SW 1271 (cell line): Measurements from ENCODE around the gene PTGER1.
"Not testable (repeated sequence)": the region's sequence is repeated elsewhere in the genome, so short reads cannot be mapped to it uniquely, and the experiment has no call there.

Source experiments
- DNase-seq, 2 experiments: peaks; one replicate each; lab custom pipeline; 2025; lab: John Stamatoyannopoulos, UW

PTGER1 gene

DNA sequence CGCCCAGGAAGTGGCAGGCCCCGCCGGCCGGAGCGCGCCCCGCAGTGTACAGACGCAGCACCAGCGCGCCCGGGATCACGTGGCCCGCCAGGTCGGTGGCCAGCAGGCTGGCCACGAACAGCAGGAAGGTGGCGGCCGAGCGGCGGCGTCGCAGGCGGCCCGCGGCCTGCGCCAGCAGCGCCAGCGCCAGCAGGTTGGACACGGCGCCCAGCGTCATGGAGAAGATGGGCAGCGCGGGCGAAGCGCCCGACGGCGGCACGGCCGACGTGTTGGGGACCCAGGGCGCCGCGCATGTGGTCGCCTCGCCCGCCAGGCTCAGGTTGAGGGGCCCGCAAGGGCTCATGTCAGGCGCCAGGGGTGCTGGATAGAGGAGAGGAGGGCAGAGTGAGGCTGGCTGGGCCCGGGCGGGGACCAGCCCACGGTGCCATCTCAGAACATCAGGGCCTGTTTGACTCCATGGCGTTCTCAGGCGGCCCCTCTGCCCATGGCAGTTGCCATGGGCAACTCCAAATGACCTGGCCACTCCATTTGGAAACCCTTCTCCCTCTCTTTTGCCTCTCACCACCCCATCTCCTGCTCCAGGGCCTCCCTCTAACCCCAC, 1.1 kb downstream of the PTGER1 start:
- DNase-seq: no peak

DNA sequence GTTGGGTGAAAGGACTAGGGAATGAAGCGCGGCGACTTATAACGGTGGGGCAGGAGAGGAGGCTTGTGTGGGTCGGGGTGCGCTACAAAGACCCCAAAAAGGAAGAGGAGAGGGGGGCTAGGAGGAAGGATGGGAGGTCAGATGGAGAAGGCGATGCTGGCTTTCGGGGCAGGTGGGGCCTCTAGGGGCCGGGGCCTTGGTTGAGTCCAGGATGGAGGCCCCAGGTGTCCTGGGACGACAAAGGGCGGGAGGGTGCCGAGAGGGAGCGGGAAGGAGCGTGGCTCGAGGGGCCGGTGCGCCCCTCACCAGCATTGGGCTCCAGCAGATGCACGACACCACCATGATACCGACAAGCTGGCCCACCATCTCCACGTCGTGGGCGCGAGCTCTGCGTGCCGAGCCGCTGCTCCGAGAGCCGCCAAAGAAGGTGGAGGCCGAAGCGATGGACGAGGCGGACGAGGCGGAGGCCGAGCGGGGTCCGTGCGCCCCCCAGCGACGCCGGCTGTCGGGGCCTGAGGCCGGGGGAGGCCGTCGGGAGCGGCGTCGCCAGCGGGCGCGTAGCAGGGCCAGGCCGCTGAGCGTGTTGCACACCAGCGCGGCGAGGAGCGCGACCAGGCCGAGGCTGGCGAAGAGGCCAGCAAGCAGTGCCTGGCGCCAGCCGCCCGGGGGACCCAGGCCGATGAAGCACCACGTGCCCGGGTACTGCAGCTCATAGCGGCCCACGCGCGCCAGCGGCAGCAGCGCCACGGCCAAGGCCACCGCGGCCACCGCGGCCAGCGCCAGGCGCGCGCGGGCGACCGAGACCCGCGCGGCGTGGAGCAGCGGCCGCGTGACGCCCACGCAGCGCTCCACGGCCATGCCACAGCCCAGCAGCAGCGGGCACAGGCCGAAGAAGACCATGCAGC, 1.8 kb downstream of the PTGER1 start:
- no peak for DNase-seq

DNA sequence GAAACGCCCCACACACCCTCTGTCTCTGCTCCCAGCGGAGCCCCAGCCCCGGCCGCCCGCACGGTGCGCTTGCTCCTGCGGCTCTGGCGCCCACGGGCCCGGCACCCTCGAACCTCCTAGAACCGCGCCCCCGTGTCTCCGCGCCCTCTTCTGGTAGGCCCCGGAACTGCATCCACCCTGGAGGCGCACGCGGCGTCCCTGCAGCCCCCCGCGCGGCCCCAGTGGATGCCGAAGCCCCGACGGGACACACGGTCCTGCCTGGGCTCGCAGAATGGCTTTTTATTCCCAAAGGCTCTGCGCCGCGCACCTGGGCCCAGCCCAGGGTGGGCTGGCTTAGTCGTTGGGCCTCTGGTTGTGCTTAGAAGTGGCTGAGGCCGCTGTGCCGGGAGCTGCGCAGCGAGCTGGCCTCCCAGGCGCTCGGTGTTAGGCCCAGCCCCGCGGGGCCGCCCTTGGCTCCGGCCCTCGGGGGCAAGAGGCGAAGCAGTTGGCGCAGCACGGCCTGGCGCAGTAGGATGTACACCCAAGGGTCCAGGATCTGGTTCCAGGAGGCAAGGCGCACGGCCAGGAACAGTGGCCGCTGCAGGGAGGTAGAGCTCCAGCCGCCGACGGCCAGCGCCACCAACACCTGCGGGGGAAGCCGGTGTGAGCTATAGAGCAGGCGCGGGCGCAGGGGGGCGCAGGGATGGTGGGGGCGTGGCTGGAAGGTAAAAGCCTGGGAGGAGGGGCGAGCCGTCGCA, 2.8 kb downstream of the PTGER1 start:
- DNase-seq: peak in 1 of 2 experiments; percentile 25

DNA sequence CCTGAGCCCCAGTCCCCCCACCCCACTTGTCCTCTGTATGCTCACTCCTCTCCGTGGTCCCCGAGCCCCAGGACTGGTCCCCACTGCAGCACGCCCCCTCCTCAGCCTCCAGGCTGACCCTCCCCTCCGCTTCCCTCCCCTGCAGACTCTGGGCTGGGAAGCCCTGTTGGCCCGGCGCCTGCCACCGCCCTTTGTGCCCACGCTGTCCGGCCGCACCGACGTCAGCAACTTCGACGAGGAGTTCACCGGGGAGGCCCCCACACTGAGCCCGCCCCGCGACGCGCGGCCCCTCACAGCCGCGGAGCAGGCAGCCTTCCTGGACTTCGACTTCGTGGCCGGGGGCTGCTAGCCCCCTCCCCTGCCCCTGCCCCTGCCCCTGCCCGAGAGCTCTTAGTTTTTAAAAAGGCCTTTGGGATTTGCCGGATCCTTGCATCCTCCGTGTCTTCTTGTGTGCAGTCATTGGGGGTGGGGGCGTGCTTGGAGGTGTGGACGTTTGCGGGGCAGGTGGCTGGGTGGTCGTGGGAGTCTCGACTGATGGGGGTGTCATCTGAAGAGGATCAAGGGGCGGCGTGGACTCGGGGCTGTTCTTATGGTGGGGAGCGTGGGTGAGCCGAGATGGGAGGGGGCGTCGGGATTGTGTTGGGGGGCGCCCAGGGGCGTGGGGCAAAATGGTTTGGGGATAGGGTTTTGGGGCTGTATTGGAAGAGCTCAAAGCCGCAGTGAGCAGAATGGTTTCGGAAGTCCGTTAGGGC, 3.5 kb downstream of the PTGER1 start:
- DNase-seq: no peak

DNA sequence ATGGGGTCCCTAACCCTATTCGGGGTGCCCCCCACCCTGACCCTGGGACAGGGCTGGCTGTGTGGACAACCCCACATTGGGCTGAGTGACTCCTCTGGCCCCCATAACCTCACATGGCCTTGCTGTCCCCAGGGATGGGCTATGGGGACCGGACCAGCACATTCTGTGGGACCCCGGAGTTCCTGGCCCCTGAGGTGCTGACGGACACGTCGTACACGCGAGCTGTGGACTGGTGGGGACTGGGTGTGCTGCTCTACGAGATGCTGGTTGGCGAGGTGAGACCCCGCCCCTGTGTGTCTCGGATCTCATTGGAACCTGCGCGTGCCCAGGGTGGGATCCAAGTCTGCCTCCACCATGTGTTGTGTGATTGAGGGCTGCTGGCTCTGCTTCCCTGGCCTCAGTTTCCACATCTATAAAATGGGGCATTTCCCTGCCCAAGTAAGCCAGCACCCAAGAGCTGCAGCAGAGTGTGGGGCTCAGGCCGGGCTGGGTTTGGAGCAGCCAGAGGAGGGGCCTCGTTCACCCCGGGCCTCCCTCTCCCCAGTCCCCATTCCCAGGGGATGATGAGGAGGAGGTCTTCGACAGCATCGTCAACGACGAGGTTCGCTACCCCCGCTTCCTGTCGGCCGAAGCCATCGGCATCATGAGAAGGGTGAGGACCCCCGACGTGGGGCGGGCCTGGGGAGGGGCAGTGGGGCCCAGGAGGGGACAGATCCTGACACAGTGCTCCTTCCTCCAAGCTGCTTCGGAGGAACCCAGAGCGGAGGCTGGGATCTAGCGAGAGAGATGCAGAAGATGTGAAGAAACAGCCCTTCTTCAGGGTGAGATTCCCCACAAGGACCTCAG, 4.9 kb downstream of the PTGER1 start:
- DNase-seq: no peak

DNA sequence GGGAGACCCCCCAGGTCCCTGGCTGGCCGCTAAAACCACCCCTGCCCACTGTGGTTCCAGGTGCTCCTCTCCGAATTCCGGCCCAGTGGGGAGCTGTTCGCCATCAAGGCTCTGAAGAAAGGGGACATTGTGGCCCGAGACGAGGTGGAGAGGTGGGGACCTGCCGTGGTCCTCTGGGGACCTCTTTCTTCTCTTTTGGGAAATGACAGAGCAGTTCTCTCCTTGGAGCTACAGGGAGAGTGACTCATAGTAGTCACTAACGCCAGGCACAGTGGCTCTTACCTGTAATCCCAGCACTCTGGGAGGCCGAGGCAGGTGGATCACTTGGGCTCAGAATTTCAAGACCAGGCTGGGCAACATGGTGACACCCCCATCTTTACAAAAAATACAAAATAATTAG, 7.3 kb downstream of the PTGER1 start:
- DNase-seq: no peak

DNA sequence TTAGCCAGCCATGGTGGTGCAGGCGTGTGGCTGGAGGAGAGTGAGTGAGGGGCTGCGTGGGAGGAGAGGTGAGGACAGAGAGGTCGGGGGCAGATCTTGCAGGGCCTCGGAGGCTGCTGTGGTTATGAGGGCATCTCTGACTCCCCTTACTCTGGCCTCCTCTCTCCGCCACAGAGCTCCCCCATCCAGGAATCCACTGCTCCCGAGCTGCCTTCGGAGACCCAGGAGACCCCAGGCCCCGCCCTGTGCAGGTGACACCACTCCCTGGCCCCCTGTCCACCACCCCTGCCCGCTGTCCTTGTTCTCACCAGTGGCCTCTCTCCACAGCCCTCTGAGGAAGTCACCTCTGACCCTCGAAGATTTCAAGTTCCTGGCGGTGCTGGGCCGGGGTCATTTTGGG, 7.8 kb downstream of the PTGER1 start:
- DNase-seq: no peak

DNA sequence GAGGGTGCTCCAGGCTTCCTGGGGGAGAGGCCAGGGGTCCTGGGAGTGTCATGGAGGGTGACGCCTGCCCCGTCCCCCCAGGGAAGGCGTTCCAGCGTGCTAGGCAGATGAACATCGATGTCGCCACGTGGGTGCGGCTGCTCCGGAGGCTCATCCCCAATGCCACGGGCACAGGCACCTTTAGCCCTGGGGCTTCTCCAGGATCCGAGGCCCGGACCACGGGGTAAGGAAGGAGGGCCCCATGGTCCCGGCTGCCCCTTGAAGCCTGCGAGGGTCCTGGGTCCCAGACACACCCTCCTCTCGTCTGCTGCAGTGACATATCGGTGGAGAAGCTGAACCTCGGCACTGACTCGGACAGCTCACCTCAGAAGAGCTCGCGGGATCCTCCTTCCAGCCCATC, 11.4 kb downstream of the PTGER1 start:
- DNase-seq: no peak

DNA sequence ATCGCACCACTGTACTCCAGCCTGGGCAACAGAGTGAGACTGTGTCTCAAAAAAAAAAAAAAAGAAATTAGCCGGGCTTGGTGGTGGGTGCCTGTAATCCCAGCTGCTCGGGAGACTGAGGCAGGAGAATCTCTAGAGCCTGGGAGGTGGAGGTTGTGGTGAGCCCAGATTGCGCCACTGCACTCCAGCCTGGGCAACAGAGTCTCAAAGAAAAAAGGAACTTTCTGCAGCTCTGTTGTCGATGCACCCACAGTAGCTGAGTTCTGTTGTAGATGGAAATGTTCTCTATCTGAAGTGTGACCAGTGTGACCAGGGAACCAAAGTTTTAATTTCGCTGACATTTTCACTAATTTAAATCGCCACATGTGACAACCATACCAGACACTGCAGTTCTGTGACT, 12.8 kb downstream of the PTGER1 start:
- not testable (repeated sequence) for DNase-seq

DNA sequence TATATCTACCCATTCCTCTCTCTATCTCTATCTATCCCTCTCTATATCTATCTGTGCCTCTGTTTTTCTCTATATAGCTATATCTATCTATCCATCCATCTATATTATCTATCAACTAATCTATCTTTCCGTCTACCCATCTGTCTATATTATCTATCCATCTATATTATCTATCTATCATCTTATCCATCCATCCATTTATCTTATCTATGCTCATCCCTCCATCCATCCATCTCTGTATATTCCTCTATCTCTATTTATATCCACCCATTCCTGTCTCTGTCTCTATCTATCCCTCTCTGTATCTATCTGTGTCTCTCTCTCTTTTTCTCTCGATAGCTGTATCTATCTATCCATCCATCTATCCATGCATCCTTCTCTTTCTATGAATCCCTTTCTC, 14.2 kb downstream of the PTGER1 start:
- DNase-seq: no peak

DNA sequence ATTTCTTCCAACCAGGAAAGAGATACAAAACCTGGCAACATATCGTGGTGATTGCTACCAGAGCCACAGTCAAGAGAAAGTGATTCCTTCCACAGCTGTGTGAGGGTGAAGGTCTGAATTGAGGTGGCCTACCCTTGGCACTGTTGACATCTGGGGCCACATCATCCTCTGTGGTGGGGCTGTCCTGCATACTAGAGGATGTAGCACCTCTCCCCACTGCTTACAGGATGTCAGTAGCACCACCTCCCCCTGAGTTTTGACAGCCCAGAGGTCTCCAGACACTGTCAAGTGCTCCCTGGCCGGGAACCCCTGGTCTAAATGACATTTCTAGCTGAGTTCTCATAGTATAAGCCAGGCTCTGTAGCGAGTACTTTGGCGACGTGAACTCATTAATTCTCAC, 15.5 kb downstream of the PTGER1 start:
- DNase-seq: no peak

DNA sequence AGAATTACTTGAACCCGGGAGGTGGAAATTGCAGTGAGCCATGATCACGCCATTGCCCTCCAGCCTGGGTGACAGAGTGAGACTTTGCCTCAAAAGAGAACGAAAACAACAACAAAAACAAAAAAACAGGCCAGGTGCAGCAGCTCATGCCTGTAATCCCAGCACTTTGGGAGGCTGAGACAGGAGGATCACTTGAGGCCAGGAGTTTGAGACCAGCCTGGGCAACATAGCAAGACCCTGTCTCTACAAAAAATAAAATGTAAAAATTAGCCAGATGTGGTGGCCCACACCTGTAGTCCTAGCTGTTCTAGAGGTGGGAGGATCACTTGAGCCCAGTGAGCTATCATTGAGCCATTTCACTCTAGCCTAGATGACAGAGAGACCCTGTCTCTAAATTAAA, 22.9 kb downstream of the PTGER1 start:
- DNase-seq: not testable (repeated sequence)

DNA sequence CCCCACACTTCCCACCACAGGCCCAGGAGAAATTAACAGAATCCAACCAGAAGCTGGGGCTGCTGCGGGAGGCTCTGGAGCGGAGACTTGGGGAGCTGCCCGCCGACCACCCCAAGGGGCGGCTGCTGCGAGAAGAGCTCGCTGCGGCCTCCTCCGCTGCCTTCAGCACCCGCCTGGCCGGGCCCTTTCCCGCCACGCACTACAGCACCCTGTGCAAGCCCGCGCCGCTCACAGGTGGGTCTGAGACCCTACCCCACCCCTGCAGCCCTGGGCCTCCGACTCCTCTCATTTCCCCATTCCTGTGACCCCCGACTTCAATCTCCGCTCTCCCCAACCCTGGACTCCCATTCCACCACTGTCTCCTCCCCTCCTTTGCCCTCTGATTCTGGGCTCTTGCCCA, 24.3 kb downstream of the PTGER1 start:
- no peak for DNase-seq

DNA sequence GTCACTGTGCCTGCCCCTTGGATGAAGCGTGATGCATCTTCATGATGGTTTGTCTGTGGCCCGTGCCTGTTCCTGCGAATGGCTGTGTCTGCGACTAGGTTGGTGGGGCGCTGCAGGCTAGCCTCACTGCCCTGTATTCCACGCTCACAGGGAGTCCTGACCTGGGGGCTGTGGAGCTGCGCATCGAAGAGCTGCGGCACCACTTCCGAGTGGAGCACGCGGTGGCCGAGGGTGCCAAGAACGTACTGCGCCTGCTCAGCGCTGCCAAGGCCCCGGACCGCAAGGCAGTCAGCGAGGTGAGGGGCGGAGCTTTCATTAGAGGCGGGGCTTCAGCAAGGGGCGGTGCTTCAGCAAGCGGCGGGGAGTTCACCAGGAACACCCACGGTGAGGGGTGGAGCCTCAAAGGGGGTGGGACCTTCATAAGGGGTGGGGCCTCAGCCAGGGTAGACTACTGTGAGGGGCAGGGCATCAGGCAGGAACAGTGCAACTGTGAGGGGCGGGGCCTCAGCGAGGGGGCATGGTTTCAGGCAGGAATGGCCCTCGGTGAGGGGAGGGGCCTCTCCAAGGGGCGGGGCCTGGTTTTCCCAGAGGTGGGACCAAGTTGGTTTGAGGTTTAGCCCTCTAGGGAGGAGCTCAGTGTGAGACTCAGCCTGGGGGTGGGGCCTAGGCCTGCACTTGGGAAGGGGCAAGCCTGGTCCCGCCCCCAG, 24.8 kb downstream of the PTGER1 start:
- DNase-seq: peak; percentile 58 to 75

DNA sequence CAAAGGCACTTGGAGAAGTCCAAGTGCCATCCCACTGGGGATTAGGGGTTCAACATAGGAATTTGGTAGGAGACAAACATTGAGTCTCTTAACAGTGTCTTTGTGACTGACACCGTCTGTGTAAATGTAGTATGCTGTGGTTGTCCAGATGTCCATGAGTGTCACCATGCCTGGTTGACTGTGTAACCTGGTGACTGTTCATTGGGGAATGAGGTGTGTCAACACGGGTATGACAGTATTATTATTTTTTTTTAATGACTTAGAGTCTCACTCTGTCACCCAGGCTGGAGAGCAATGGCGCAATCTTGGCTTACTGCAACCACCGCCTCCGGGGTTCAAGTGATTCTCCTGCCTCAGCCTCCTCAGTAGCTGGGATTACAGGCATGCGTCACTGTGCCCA, 25.8 kb downstream of the PTGER1 start:
- no peak for DNase-seq

DNA sequence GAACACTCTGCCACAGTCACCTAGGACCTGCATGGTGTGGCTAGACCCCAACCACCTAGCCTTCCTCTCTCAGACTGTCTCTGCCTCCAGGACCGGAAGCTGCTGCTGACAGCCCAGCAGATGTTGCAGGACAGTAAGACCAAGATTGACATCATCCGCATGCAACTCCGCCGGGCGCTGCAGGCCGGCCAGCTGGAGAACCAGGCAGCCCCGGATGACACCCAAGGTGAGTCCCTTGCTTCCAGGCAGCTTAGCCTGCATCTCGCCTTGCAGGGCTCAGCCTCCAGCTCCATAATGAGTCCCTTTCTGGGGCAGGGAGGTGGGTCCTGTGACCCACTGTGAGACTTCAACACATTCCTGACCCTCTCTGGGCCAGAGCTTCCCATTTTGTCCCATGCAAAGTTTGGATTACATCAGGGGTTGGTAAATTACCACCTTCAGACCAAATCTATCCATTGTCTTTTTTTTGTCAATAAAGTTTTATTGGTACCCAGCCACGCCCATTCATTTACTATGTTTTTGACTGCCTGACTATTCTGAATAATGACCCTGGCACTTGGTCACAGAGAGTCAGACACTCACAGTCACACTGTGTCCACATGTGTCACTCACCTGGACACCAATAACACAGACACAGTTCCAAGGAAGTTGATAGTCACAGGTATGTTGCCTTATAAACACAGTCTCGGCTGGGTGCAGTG, 28.7 kb downstream of the PTGER1 start:
- no peak for DNase-seq

DNA sequence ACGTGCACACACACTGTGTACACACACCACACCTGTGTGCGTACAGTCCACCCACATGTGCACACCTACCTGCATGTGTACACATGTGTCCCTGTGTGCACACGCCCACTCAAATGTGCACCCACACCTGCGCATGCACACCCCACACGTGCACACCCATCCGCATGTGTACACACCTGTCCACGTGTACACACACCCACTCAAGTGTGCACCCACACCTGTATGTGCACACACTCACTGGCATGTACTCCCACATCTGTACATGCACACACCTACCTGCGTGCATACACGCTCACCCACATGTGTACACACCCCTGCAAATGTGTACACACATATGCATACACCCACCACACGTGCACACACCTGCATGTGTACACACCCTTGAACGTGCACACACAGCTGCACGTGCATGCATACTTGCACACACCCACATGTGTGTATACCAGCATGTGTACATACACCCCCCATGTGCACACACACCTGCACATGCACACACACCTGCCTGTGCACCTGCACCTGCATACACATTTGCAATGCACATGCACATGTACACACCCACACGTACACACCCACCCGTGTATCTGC, 31.4 kb downstream of the PTGER1 start:
- no peak for DNase-seq

DNA sequence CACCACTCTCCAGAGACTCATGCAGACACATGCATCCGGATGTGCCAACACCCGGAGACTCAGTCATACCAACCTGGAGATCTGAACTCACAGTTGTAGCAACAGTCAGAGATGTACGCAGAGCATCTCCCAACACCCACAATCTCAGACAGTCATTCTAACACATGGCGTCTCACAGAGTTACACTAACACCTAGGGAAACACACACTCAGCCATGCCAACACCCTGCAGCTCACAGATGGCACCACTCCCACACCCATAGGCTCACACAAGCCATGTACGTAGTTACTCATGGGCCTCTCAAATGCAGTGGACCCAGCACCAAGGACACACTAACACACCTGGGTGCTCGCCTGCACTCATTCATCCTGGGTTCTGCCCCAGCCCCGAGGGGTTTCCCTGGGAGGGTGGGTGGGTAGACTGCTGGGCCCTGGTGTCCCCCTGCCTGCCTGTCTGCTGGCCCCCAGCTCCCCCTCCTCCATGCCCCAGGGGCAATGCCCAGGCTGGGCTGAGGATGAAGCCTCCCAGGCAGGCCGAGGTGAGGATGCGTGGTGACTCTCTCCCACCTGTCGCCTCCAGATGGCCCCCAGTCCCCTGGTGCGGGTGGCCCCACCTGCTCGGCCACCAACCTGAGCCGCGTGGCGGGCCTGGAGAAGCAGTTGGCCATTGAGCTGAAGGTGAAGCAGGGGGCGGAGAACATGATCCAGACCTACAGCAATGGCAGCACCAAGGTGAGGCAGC, 32.1 kb downstream of the PTGER1 start:
- DNase-seq: no peak
